ENCODE measurements around the gene AMZ1. TPM values are rescaled to one million over a fixed set of nuclear protein-coding genes. Genes with fewer than 3 reads are reported as not detected.

The AMZ1 gene
- total RNA-seq, 1 experiment from 2014 or later = 0.74 TPM

- Histone ChIP-seq H3K27ac (ENCODE audit: insufficient read length, low read depth, low read length) (no peak overlapping the region), H3K18ac (ENCODE audit: insufficient read length, low read depth, low read length) (no peak overlapping the region), H3K23ac (ENCODE audit: insufficient read length, low read depth, low read length) (no peak overlapping the region), H2BK120ac (ENCODE audit: low read depth, low read length, poor library complexity, severe bottlenecking) (no peak overlapping the region), H3K79me1 (ENCODE audit: insufficient read depth, low read depth, low read length, poor library complexity, severe bottlenecking) (no peaks in the 10 kb centered on the region), H3K9me3 (ENCODE audit: control insufficient read depth, low read depth, low read length) (no peaks in the 10 kb centered on the region), H3K4me2 (ENCODE audit: insufficient read depth, insufficient read length, low read length) (no peak overlapping the region), H3K14ac (ENCODE audit: insufficient read depth, low read length) (no peak overlapping the region), H2BK5ac (ENCODE audit: insufficient read length, low read length) (no peak overlapping the region), H3T11ph (ENCODE audit: low read length) (no peak overlapping the region), H3K4me1 (ENCODE audit: insufficient read depth, low read length) (no peaks in the 10 kb centered on the region), H3K4ac (ENCODE audit: low read depth, low read length) (no peak overlapping the region), H4K5ac (ENCODE audit: insufficient read length, low read depth, low read length) (no peak overlapping the region), H2BK20ac (ENCODE audit: low read depth, low read length, poor library complexity, severe bottlenecking) (no peak overlapping the region), H3K23me2 (ENCODE audit: insufficient read length, low read depth, low read length, poor library complexity, severe bottlenecking) (no peaks in the 10 kb centered on the region), H3K27me3 (ENCODE audit: insufficient read depth, low read length) (no peaks in the 10 kb centered on the region), H2BK12ac (ENCODE audit: insufficient read length, low read depth, low read length) (no peak overlapping the region), H4K20me1 (ENCODE audit: control insufficient read depth, insufficient read depth, insufficient read length) (no peaks in the 10 kb centered on the region), H3K79me2 (ENCODE audit: insufficient read depth, low read length) (no peaks in the 10 kb centered on the region), H3K9ac (ENCODE audit: extremely low read depth, insufficient read length, low read length) (no peak overlapping the region), H3K56ac (ENCODE audit: insufficient read length, low read depth, low read length) (no peak overlapping the region), H4K8ac (replicated peaks; ENCODE audit: insufficient read length, low read depth, low read length) (no peak overlapping the region), H2BK15ac (ENCODE audit: low read depth, low read length) (no peak overlapping the region), H2AK5ac (ENCODE audit: insufficient read length, low read length) (no peak overlapping the region), H2AFZ (ENCODE audit: low read length) (no peak overlapping the region), H4K91ac (ENCODE audit: insufficient read length, low read depth, low read length) (no peak overlapping the region)
- H3K9me3 Mint-ChIP-seq = no peaks in the 10 kb centered on the region; a peak in 1 of 5 replicates
- WGBS (ENCODE audit: extremely low coverage, insufficient read length, low lambda C conversion rate) = no CpG with 5 or more reads among the region's 8 CpGs
- peaks cover 3 to 5% (median 4%) of the 10 kb centered on the region in 3 experiments; a peak in 5 of 7 replicates for H3K36me3 Mint-ChIP-seq (ENCODE audit: insufficient read depth in 1 of 3, low read depth in 3 of 3)
- no peak for DNase-seq
- peaks cover 17 to 19% of the 10 kb centered on the region in 2 experiments for H3K4me1 Mint-ChIP-seq
- H3K27ac Mint-ChIP-seq = peak overlapping the region in 2 of 3 experiments; percentile 62 to 74; a peak in 2 of 7 replicates
- peaks cover 1% of the 10 kb centered on the region for H3K27me3 Mint-ChIP-seq (ENCODE audit: low read depth)
- no peak for TF ChIP-seq CTCF (conservative IDR thresholded peaks at IDR 0.05)
- no peak overlapping the region; a peak in 1 of 5 replicates for H3K4me3 Mint-ChIP-seq
Measured at GRCh38 chr7:2707481-2707880, 19.5 kb downstream of the AMZ1 start.

All from H9 (cell line).